DOHH2 (cell line): ENCODE data around the gene MEGF11.

Experiments used
- H3F3A ChIP-seq: fragments of 200-600 bp; sonication (generic), shearing (Covaris generic); 2 replicates; pipeline ENCODE4 v1.6.0; 2016; ENCODE audit warnings: antibody characterized with exemption, mild to moderate bottlenecking; ENCODE audit not compliant: control insufficient read depth, insufficient read depth
- H3K27ac ChIP-seq: fragments of 200-600 bp; sonication (generic); 2 replicates; pipeline ENCODE4 v1.5.1; 2014; ENCODE audit warnings: low read depth, mild to moderate bottlenecking, low read length, moderate library complexity
- H3K27me3 ChIP-seq: fragments of 200-600 bp; sonication (generic); 2 replicates; pipeline ENCODE4 v1.6.1; 2014; ENCODE audit warnings: mild to moderate bottlenecking, low read length, mixed read lengths; ENCODE audit not compliant: control insufficient read depth
- H3K36me3 ChIP-seq: fragments of 200-600 bp; sonication (generic); 2 replicates; pipeline ENCODE4 v1.6.1; 2014; ENCODE audit warnings: mild to moderate bottlenecking, low read length, moderate library complexity, mixed read lengths; ENCODE audit not compliant: control insufficient read depth
- H3K4me1 ChIP-seq: fragments of 200-600 bp; sonication (generic); 2 replicates; pipeline ENCODE4 v1.6.1; 2014; ENCODE audit warnings: mild to moderate bottlenecking, low read length, mixed read lengths; ENCODE audit not compliant: control insufficient read depth
- H3K4me2 ChIP-seq: fragments of 200-600 bp; sonication (generic); 2 replicates; pipeline ENCODE4 v1.6.0; 2014; ENCODE audit warnings: mild to moderate bottlenecking, low read length, moderate library complexity
- H3K4me3 ChIP-seq: fragments of 200-600 bp; sonication (generic); 2 replicates; pipeline ENCODE4 v1.5.1; 2014; ENCODE audit warnings: mild to moderate bottlenecking, low read length, mixed read lengths
- H3K79me2 ChIP-seq: fragments of 200-600 bp; sonication (generic); 2 replicates; pipeline ENCODE4 v1.6.1; 2014; ENCODE audit warnings: mild to moderate bottlenecking, low read length, mixed read lengths; ENCODE audit not compliant: control insufficient read depth
- H3K9me2 ChIP-seq: fragments of 200-600 bp; sonication (generic); replicated peaks from 2 replicates; pipeline ENCODE4 v1.6.1; 2014; ENCODE audit warnings: mild to moderate bottlenecking, low read length, mixed read lengths; ENCODE audit not compliant: control insufficient read depth
- H3K9me3 ChIP-seq: fragments of 200-600 bp; sonication (generic); 2 replicates; pipeline ENCODE4 v1.6.1; 2014; ENCODE audit warnings: antibody characterized with exemption, low read length, mixed read lengths; ENCODE audit not compliant: control insufficient read depth, insufficient read depth
- H4K20me1 ChIP-seq: fragments of 200-600 bp; sonication (generic); 2 replicates; pipeline ENCODE4 v1.6.0; 2014; ENCODE audit warnings: low read depth, mild to moderate bottlenecking, antibody characterized with exemption, low read length, moderate library complexity; ENCODE audit not compliant: control insufficient read depth, insufficient read depth
- CTCF ChIP-seq: fragments of 200-600 bp; sonication (generic); IDR thresholded peaks from one replicate; pipeline ENCODE4 v1.5.1; 2014; ENCODE audit warnings: antibody characterized with exemption, mild to moderate bottlenecking, low read depth, low read length; ENCODE audit not compliant: poor library complexity, severe bottlenecking
- EZH2phosphoT487 ChIP-seq: fragments of 200-600 bp; sonication (generic); IDR thresholded peaks from 2 replicates; pipeline ENCODE4 v1.6.1; 2017; ENCODE audit warnings: borderline replicate concordance, mild to moderate bottlenecking, antibody characterized with exemption, low read length, moderate library complexity, mixed read lengths

Gene MEGF11

GRCh38 chr15:66284271-66284670 lies 30.7 kb upstream of the MEGF11 start:
- TF ChIP-seq EZH2phosphoT487, result no peak
- TF ChIP-seq CTCF, result no peak
- H3K4me1 ChIP-seq, result peaks cover 22% of the 10 kb centered on the region
- H3K9me2 ChIP-seq, result no peaks in the 10 kb centered on the region

DNA sequence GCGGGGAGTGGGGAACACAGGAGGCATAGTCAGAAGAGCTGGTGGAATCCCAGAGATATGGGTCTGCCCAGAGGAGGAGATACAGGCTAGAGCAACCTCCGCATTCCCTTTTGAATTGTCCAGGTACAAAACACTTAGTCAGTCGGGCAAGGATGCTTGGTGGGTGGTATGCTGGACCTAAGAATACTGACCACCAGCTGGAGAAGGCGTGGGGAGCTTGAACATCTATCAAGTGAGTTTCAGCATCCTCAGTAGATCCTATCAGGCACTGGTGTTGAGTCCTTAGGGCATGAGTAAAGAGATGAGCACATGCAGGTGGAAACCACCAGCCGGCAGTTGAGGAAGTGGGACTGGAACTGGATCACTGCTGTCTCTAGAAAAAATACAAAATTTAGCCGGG lies 25.1 kb upstream of the MEGF11 start:
- Histone ChIP-seq H3K9me3 (no peaks in the 10 kb centered on the region), H3K4me2 (no peak overlapping the region), H4K20me1 (no peaks in the 10 kb centered on the region), H3F3A (0 out of 2 replicates have a peak, but pooled peaks cover 2% of the 10 kb centered on the region), H3K27me3 (no peaks in the 10 kb centered on the region), H3K9me2 (no peaks in the 10 kb centered on the region), H3K4me1 (peaks cover 5% of the 10 kb centered on the region; the same call in 1 of the 2 replicates), H3K36me3 (no peaks in the 10 kb centered on the region), H3K79me2 (no peaks in the 10 kb centered on the region), H3K4me3 (no peak overlapping the region), H3K27ac (no peak overlapping the region)
- no peak for TF ChIP-seq CTCF

More at GRCh38 chr15:66284271-66284670, 30.7 kb upstream of the MEGF11 start:
- H3K4me3 ChIP-seq, result no peak overlapping the region
- H3K36me3 ChIP-seq, result peaks cover 6% of the 10 kb centered on the region; the same call in 1 of the 2 replicates
- H3K9me3 ChIP-seq, result no peaks in the 10 kb centered on the region
- H4K20me1 ChIP-seq, result no peaks in the 10 kb centered on the region
- no peaks in the 10 kb centered on the region for H3K27me3 ChIP-seq
- H3K27ac ChIP-seq, result no peak overlapping the region
- H3K79me2 ChIP-seq, result no peaks in the 10 kb centered on the region
- peaks cover 5% of the 10 kb centered on the region; the same call in 1 of the 2 replicates for H3F3A ChIP-seq
- H3K4me2 ChIP-seq, result no peak overlapping the region

- H3K4me2 ChIP-seq, result no peak overlapping the region
- H4K20me1 ChIP-seq, result no peaks in the 10 kb centered on the region
- TF ChIP-seq EZH2phosphoT487, result no peak
- no peak for TF ChIP-seq CTCF
- 0 out of 2 replicates have a peak, but pooled peaks cover 2% of the 10 kb centered on the region for H3F3A ChIP-seq
- H3K27me3 ChIP-seq, result no peaks in the 10 kb centered on the region
- H3K36me3 ChIP-seq, result no peaks in the 10 kb centered on the region
- no peaks in the 10 kb centered on the region for H3K79me2 ChIP-seq
- H3K9me3 ChIP-seq, result no peaks in the 10 kb centered on the region
- no peak overlapping the region for H3K4me3 ChIP-seq
- no peak overlapping the region for H3K27ac ChIP-seq
- H3K9me2 ChIP-seq, result no peaks in the 10 kb centered on the region
- peaks cover 11% of the 10 kb centered on the region for H3K4me1 ChIP-seq
These were observed 24.5 kb upstream of the MEGF11 start for GRCh38 chr15:66278056-66278455.
